B cell (primary cell): ENCODE results near the gene MED27.

Experiments
- EZH2 ChIP-seq: IDR thresholded peaks from 2 replicates; pipeline ENCODE4 v1.6.1; 2012; ENCODE audit warnings: borderline replicate concordance, low read depth, mild to moderate bottlenecking, moderate library complexity, low read length; ENCODE audit not compliant: insufficient read depth, poor library complexity, severe bottlenecking
- TF ChIP-seq, protein P1 (sequence below): fragments of 200-600 bp; IDR thresholded peaks from one replicate; pipeline ENCODE4 v1.8.0; 2022; ENCODE audit warnings: antibody characterized with exemption, mild to moderate bottlenecking

DNA sequence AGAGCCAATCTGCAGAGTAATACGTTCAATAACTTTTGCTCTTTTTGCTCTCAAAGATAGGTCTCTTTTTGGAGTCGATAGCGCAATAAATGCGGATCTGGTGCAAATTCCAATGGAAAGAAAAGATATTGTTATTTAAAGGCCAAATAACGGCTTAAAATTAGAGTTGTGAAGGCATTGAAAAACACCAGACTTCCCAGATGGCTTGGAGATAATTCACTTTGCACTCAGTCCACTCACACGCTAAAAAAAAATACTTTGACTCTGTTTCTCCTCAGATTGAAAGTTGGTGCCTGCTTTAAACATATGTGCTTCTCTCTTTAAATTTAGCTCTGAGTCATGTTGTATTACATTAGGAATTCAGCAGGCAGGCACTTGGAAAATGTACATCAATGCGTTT lies 19.5 kb upstream of the MED27 start:
- TF ChIP-seq, protein P1, sequence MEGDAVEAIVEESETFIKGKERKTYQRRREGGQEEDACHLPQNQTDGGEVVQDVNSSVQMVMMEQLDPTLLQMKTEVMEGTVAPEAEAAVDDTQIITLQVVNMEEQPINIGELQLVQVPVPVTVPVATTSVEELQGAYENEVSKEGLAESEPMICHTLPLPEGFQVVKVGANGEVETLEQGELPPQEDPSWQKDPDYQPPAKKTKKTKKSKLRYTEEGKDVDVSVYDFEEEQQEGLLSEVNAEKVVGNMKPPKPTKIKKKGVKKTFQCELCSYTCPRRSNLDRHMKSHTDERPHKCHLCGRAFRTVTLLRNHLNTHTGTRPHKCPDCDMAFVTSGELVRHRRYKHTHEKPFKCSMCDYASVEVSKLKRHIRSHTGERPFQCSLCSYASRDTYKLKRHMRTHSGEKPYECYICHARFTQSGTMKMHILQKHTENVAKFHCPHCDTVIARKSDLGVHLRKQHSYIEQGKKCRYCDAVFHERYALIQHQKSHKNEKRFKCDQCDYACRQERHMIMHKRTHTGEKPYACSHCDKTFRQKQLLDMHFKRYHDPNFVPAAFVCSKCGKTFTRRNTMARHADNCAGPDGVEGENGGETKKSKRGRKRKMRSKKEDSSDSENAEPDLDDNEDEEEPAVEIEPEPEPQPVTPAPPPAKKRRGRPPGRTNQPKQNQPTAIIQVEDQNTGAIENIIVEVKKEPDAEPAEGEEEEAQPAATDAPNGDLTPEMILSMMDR, result no peak
- TF ChIP-seq EZH2, result no peak
